ENCODE data around the gene TEX47.

TEX47 gene

GRCh38 chr7:88801046-88801445, 5.5 kb upstream of the TEX47 start:
- TF ChIP-seq CTCF (conservative IDR thresholded peaks at IDR 0.05; ENCODE audit: low read length) = no peak

DNA sequence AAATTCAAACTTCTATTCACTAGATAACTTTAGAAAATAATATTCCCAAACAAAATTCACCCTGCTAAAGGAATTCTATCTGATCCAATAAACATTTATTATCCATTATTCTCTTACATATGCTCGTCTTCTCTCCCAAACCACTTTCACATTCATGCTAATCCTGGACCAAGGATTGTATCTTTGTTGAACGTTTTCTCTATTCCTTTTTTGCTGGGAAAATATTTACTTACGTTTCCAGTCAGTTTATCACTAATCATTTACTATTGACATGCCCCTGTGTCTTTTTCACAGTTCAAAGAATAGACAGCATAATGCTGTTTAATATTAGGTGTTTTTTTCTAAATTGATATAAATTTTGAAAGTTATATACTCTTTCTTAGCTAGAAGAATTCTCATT, 3.2 kb downstream of the TEX47 start:
- no peak for DNase-seq (ENCODE audit: low read depth)
- no peak for TF ChIP-seq CTCF (conservative IDR thresholded peaks at IDR 0.05; ENCODE audit: low read length)
- H3K4me3 ChIP-seq (ENCODE audit: low read length) = no peak overlapping the region

More at GRCh38 chr7:88801046-88801445, 5.5 kb upstream of the TEX47 start:
- no peak overlapping the region for H3K4me3 ChIP-seq (ENCODE audit: low read length)
- no peak for DNase-seq (ENCODE audit: low read depth)

DNA sequence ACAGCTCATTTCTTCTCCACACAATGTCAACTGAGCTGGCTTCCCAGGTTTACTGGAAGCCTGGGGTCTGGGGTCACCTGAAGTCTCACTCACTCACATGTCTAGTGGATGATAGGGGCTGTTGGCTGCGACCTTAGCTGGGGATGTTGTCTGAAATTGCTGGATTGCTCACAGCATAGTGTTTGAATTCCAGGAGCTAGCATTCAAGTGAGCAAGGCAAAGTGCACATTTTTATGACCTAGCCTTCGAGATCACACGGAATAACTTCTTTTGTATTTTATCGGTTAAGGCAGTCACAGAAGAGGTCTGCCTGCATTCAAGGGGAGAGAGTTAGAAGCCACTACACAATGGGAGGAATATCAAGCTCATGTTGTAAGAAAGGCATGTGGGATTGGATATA, 3.6 kb downstream of the TEX47 start:
- DNase-seq (ENCODE audit: low read depth) = no peak
- no peak for TF ChIP-seq CTCF (conservative IDR thresholded peaks at IDR 0.05; ENCODE audit: low read length)
- no peak overlapping the region for H3K4me3 ChIP-seq (ENCODE audit: low read length)

- peak; percentile 59 for TF ChIP-seq CTCF (conservative IDR thresholded peaks at IDR 0.05; ENCODE audit: low read length)
- DNase-seq (ENCODE audit: low read depth) = peak; percentile 8
- no peak overlapping the region for H3K4me3 ChIP-seq (ENCODE audit: low read length)
Observed at GRCh38 chr7:88789480-88790064, 6.0 kb downstream of the TEX47 start.

DNA sequence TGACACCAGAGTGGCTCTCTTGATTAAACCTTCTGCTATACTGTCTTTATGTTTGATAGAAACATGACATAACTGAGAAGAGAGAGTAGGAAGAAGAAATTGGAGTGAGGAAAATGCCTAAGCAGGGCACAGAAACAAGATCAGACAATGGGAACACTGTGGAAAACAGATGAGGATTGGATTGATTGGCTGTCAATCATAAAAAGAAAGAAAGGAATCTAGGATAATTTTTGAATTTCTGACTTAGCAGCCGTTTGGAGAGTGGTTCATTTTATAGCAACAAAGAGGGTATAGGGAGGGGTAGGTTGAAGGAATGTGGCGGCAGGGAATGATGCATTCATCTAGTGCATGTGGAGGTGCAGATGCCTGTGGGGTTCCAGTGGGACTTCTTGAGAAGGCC, 7.8 kb downstream of the TEX47 start:
- DNase-seq (ENCODE audit: low read depth) = no peak
- TF ChIP-seq CTCF (conservative IDR thresholded peaks at IDR 0.05; ENCODE audit: low read length) = no peak
- H3K4me3 ChIP-seq (ENCODE audit: low read length) = no peak overlapping the region

GRCh38 chr7:88775838-88776237, 19.7 kb downstream of the TEX47 start:
- DNase-seq (ENCODE audit: low read depth) = no peak
- no peak overlapping the region for H3K4me3 ChIP-seq (ENCODE audit: low read length)
- no peak for TF ChIP-seq CTCF (conservative IDR thresholded peaks at IDR 0.05; ENCODE audit: low read length)

DNA sequence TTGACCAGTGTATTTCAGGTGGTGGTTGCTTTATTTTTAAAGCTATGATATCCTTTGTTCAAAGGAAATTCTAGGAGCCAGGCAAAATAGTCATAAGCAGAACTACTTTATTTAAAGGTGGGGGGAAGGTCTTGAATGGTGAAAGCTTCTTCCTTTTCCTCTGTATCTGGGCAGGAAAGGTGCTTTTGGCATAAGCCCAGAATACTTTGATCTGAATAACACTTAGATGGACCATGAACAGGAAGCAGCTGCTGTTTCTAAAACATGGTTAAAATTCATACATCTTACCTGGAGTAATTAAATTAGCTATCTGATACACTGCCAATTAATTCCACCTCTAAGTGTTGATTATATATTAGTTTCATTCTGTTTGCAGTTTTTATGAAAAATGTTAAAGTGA, 22.8 kb downstream of the TEX47 start:
- DNase-seq (ENCODE audit: low read depth) = no peak
- H3K4me3 ChIP-seq (ENCODE audit: low read length) = no peak overlapping the region
- no peak for TF ChIP-seq CTCF (conservative IDR thresholded peaks at IDR 0.05; ENCODE audit: low read length)

Measured in AG10803 (cell line).